NCI-H345 treated with DMSO at 0.1 percent for 48 hours (cell line): ENCODE measurements around the gene TXNL4B.
"Not testable (repeated sequence)": the region's sequence is repeated elsewhere in the genome, so short reads cannot be mapped to it uniquely, and the experiment has no call there.

Experiments
- DNase-seq: peaks from one replicate; lab custom pipeline; 2025; ENCODE audit not compliant: unreplicated experiment; lab: John Stamatoyannopoulos, UW

TXNL4B gene

GRCh38 chr16:72076991-72077706, 16.3 kb downstream of the TXNL4B start:
- not testable (repeated sequence) for DNase-seq

- not testable (repeated sequence) for DNase-seq
Measured at GRCh38 chr16:72075067-72075466, 18.4 kb downstream of the TXNL4B start.

DNA sequence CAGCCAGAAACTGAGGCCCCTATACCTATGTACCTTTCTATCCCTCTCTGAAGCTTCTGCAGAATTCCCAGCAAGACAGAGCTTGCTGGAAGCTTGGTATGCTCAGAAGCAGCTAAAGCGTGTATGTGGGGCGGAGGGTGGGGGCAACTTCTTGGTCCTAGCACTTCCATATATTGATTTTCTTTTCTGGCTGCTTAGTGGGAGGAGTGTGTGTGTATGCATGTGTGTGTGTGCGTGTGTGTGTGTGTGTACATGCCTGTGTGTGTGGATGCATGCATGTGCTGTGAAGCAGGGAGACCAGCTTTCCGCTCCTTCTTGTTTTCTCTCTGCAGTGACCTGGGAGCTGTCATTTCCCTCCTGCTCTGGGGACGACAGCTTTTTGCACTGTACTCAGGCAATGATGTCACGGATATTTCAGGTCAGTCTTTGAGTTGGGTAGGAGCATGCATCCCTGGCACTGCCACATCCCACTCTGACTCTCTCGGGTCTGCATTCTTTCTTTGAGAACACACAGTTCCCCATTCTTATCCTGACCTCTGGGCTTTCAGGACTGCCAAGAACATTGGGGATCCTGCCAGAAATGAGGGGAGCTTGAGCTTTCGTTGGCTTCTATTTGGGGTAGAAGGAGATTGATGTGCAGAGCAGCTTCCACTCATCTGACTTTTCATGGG, 19.7 kb downstream of the TXNL4B start:
- no peak for DNase-seq

- no peak for DNase-seq
Measured at GRCh38 chr16:72072514-72073342, 20.7 kb downstream of the TXNL4B start.

DNA sequence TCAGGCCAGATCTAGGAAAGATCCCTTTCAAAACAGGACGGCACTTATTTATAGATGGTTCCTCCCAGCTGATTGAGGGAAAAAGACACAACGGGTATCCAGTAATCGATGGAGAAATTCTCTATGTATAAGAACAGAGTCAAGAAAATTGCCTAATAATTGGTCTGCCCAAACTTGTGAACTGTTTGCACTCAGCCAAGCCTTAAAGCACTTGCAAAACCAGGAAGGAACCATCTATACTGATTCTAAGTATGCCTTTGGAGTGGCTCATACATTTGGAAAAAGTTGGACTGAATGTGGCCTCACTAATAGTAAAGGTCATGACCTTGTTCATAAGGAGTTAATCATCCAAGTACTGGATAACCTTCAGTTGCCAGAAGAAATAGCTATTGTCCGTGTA, 24.5 kb downstream of the TXNL4B start:
- DNase-seq = no peak

GRCh38 chr16:72066747-72067146, 26.7 kb downstream of the TXNL4B start:
- no peak for DNase-seq

- DNase-seq = no peak
Measured at GRCh38 chr16:72064361-72064894, 29.0 kb downstream of the TXNL4B start.

GRCh38 chr16:72061564-72061963, 31.9 kb downstream of the TXNL4B start:
- DNase-seq = no peak

DNA sequence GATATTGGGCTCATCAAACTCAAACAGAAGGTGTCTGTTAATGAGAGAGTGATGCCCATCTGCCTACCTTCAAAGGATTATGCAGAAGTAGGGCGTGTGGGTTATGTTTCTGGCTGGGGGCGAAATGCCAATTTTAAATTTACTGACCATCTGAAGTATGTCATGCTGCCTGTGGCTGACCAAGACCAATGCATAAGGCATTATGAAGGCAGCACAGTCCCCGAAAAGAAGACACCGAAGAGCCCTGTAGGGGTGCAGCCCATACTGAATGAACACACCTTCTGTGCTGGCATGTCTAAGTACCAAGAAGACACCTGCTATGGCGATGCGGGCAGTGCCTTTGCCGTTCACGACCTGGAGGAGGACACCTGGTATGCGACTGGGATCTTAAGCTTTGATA, 33.0 kb downstream of the TXNL4B start:
- no peak for DNase-seq

GRCh38 chr16:72059060-72059459, 34.4 kb downstream of the TXNL4B start:
- not testable (repeated sequence) for DNase-seq

- not testable (repeated sequence) for DNase-seq
Measured at GRCh38 chr16:72057313-72057712, 36.1 kb downstream of the TXNL4B start.

DNA sequence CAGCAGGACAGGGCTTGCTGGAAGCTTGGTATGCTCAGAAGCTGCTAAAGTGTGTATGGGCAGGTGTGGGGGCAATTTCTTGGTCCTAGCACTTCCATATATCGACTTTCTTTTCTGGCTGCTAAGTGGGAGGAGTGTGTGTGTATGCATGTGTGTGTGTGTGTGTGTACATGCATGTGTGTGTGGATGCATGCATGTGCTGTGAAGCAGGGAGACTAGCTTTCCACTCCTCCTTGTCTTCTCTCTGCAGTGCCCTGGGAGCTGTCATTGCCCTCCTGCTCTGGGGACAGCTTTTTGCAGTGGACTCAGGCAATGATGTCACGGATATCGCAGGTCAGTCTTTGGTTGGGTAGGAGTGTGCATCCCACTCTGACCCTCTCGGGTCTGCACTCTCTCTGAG, 37.5 kb downstream of the TXNL4B start:
- DNase-seq = no peak

DNA sequence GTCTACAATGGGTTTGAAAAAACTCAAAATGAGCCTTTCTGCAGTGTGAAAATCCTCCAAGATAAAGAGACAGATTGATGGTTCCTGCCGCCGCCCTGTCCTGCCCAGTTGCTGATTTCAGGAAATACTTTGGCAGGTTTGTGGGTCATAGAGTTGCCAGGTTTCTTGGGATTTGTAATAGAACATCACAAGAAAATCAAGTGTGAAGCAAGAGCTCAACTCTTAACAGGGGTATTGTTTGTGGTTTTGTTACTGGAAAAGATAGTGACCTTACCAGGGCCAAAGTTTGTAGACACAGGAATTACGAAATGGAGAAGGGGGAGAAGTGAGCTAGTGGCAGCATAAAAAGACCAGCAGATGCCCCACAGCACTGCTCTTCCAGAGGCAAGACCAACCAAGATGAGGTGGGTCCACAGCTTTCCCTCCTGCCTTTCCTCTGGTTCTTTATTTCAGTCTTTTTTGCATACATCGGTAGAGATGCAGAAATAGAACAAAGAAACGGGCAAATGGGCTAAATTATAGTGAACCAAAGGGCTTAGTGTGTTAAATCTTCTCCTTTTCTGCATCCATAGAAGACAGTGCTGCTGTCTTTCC, 39.1 kb downstream of the TXNL4B start, which contains the start of gene HP:
TSS of gene HP (plus strand) at position 252 of the 594 bp plus-strand sequence. CDS start at position 400, 148 bp downstream.
- not testable (repeated sequence) for DNase-seq

DNA sequence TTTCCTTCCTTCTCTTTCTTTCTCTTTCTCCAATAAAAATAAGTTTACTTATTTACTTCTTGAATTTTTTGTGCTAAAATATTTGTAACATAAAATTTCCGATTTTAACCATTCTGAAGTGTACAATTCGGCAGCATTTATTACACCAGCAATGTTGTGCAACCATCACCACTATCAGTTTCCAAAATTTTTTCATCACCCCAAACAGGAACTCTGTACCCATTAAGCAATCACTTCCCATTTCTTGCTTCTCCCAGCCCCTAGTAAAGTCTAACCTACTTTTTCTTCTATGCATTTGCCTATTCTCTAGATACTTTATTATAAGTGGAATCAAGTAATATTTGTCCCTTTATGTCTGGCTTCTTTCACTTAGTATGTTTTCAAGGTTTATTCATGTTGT, 41.6 kb downstream of the TXNL4B start:
- no peak for DNase-seq

GRCh38 chr16:72050769-72051464, 42.5 kb downstream of the TXNL4B start:
- no peak for DNase-seq

DNA sequence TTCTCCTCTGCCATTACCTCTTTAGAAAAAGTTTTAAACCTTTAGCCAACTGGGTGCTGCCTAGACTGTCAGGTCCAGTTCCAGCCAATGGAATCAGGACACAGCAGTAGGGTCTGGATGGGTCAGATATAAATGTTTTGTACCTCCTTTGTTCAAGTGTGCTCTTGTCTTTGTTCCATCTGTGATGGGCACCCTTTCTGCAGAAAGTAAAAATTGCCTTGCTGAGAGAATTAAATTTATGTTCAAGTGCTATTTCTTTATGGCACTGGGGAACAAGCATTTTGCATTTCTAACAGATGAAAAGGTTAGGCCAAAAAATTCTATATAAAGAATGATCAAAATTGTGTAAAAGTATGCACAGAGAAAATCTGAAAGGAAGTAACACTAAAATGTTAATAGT, 44.3 kb downstream of the TXNL4B start:
- no peak for DNase-seq

DNA sequence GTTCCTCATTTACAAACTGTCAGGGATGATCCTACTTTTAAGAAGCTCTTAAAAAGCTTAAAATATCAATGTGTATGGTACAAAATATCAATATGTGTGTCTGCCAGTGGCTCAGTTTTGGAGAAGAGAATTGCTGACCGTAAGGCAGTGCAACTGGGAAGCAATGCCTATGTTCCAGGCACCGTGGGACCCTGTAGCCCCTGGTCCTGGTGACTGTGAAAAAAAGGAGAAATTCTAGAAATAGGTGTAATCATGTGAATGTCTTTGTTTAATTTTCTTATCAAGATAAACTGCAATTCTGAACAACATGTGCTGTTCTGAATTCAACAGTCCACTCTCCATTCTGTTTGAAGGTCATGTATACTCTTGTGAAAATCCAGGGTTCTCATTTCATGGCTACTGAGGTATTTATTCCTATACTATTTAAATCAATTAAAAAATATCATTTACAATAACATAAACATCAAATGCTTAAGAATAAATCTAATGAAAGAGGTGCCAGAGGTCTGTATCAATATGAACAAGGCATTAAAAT, 48.5 kb downstream of the TXNL4B start:
- DNase-seq = no peak

DNA sequence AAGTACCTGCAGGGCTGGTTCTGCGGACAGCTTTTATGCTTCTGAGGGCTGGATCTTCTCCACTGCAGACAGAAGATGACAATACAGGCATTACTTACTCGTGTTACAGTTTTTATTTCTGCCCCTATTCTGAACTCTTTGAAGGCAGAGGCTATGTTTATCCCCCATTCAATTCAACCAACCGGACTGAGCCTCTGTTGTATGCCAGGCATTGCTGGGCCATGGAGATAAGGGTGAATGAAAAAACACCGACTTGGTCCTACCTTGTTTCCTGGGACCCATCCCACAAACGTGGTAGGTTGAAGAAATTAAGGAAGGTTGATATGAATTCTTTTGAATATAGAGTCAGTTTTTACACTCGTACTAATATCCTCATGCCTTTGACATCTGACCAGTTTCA, 49.1 kb downstream of the TXNL4B start:
- no peak for DNase-seq

GRCh38 chr16:72043539-72043938, 49.9 kb downstream of the TXNL4B start:
- no peak for DNase-seq

DNA sequence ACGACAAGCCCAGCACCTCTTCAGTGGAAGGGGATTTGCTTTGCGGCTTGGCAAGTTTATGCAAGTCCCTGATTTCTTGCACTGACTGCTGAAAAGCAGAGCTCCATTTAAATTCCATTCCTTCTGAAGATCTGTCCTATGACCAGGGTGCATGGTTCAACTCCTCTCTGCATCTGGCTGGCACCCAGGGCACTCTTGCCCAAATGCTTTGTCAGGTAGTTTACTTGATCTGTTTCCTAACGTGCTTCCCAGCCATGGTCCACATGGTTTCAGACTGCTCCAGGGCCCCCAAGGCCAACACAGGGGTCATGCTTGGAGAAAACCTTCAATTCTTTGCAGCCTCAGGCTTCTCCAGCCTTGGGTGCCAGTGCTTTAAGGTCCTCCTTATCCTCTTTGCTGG, 50.4 kb downstream of the TXNL4B start:
- DNase-seq = no peak
